Chondrocyte (in vitro differentiated cells): Measurements from ENCODE around the gene MRPL3. TPM values are rescaled to one million over a fixed set of nuclear protein-coding genes. Genes with fewer than 3 reads are reported as not detected.
"Not testable (repeated sequence)": the region's sequence is repeated elsewhere in the genome, so short reads cannot be mapped to it uniquely, and the experiment has no call there.

Experiments used
- DNase-seq: peaks from one replicate; pipeline ENCODE4 v3.0.0; 2021; ENCODE audit warnings: mixed read lengths, low spot score
- H3K27ac Mint-ChIP-seq: one replicate; pipeline ENCODE4 v1.8.0; 2021; ENCODE audit warnings: mild to moderate bottlenecking, moderate library complexity, mixed read lengths; ENCODE audit not compliant: unreplicated experiment
- H3K27me3 Mint-ChIP-seq: 2 replicates; pipeline ENCODE4 v1.8.0; 2021; ENCODE audit warnings: low read depth, mixed read lengths
- H3K36me3 Mint-ChIP-seq: 2 replicates; pipeline ENCODE4 v1.8.0; 2021; ENCODE audit warnings: low read depth, mixed read lengths
- H3K4me1 Mint-ChIP-seq: 2 replicates; pipeline ENCODE4 v1.8.0; 2021; ENCODE audit warnings: low read depth, mild to moderate bottlenecking, mixed read lengths
- H3K4me3 Mint-ChIP-seq: one replicate; pipeline ENCODE4 v1.8.0; 2021; ENCODE audit warnings: mild to moderate bottlenecking, moderate library complexity, mixed read lengths; ENCODE audit not compliant: unreplicated experiment
- H3K9me3 Mint-ChIP-seq: 2 replicates; pipeline ENCODE4 v1.8.0; 2021; ENCODE audit warnings: low read depth, mixed read lengths
- CTCF ChIP-seq: fragments of 200-600 bp; sonication (generic); IDR thresholded peaks from 2 replicates; pipeline ENCODE4 v1.5.0; 2021; ENCODE audit warnings: antibody characterized with exemption, mild to moderate bottlenecking, moderate library complexity
- total RNA-seq: library from RNA; stranded (reverse); gene quantifications from 3 replicates; pipeline ENCODE4 v1.2.1, GENCODE V29; 2021

The MRPL3 gene
- total RNA-seq, 1 donor from 2014 or later = 58.0 TPM

GRCh38 chr3:131491084-131491483 is 11.7 kb downstream of the MRPL3 start:
- no peak for DNase-seq
- Mint-ChIP-seq H3K27me3 (no peaks in the 10 kb centered on the region), H3K9me3 (no peaks in the 10 kb centered on the region), H3K4me3 (no peak overlapping the region), H3K36me3 (peaks cover 12% of the 10 kb centered on the region), H3K4me1 (no peaks in the 10 kb centered on the region), H3K27ac (no peak overlapping the region)
- TF ChIP-seq CTCF = no peak

- not testable (repeated sequence) for H3K36me3 Mint-ChIP-seq, H3K9me3 Mint-ChIP-seq, H3K27ac Mint-ChIP-seq
These were observed 16.2 kb downstream of the MRPL3 start for GRCh38 chr3:131486545-131486944.

GRCh38 chr3:131485119-131485518 is 17.7 kb downstream of the MRPL3 start:
- no peak overlapping the region for H3K27ac Mint-ChIP-seq

More at GRCh38 chr3:131486545-131486944, 16.2 kb downstream of the MRPL3 start:
- not testable (repeated sequence) for H3K27me3 Mint-ChIP-seq, H3K4me1 Mint-ChIP-seq, H3K4me3 Mint-ChIP-seq, DNase-seq

GRCh38 chr3:131484496-131485111 is 18.2 kb downstream of the MRPL3 start:
- H3K36me3 Mint-ChIP-seq = peaks cover 8% of the 10 kb centered on the region
- H3K27ac Mint-ChIP-seq = no peak overlapping the region
- no peaks in the 10 kb centered on the region for H3K27me3 Mint-ChIP-seq
- no peak for DNase-seq
- H3K4me1 Mint-ChIP-seq = no peaks in the 10 kb centered on the region
- H3K9me3 Mint-ChIP-seq = no peaks in the 10 kb centered on the region
- no peak overlapping the region for H3K4me3 Mint-ChIP-seq
- TF ChIP-seq CTCF = no peak

More at GRCh38 chr3:131485119-131485518, 17.7 kb downstream of the MRPL3 start:
- DNase-seq = no peak
- H3K9me3 Mint-ChIP-seq = no peaks in the 10 kb centered on the region
- H3K27me3 Mint-ChIP-seq = no peaks in the 10 kb centered on the region
- no peaks in the 10 kb centered on the region for H3K4me1 Mint-ChIP-seq
- peaks cover 6% of the 10 kb centered on the region for H3K36me3 Mint-ChIP-seq
- TF ChIP-seq CTCF = no peak
- H3K4me3 Mint-ChIP-seq = no peak overlapping the region

- H3K36me3 Mint-ChIP-seq = peaks cover 6% of the 10 kb centered on the region
- no peaks in the 10 kb centered on the region for H3K4me1 Mint-ChIP-seq
- no peak overlapping the region for H3K27ac Mint-ChIP-seq
- no peak overlapping the region for H3K4me3 Mint-ChIP-seq
- H3K27me3 Mint-ChIP-seq = no peaks in the 10 kb centered on the region
- no peak for DNase-seq
- no peaks in the 10 kb centered on the region for H3K9me3 Mint-ChIP-seq
- no peak for TF ChIP-seq CTCF
These were observed 22.7 kb downstream of the MRPL3 start for GRCh38 chr3:131480116-131480515.

GRCh38 chr3:131477813-131478212 is 25.0 kb downstream of the MRPL3 start:
- no peak for TF ChIP-seq CTCF
- H3K27me3 Mint-ChIP-seq = no peaks in the 10 kb centered on the region
- DNase-seq = no peak
- H3K36me3 Mint-ChIP-seq = peaks cover 4% of the 10 kb centered on the region
- no peaks in the 10 kb centered on the region for H3K9me3 Mint-ChIP-seq
- no peak overlapping the region for H3K4me3 Mint-ChIP-seq
- peaks cover 5% of the 10 kb centered on the region for H3K4me1 Mint-ChIP-seq
- H3K27ac Mint-ChIP-seq = no peak overlapping the region
